Omental fat pad (tissue), 4 donors: ENCODE measurements around the gene FAM8A1. TPM values are rescaled to one million over a fixed set of nuclear protein-coding genes. Genes with fewer than 3 reads are reported as not detected.

Source experiments
- ATAC-seq: fragments of 150-250 bp; one replicate; pipeline ENCODE4 v1.9.1; 2016; ENCODE audit warnings: mild to moderate bottlenecking, moderate library complexity; ENCODE audit not compliant: low FRiP score
- DNase-seq: peaks from one replicate; pipeline ENCODE4 v3.0.0-alpha.2; 2019; ENCODE audit warnings: low spot score
- CTCF ChIP-seq, 3 donors: fragments of 450-650 bp; IDR thresholded peaks; one replicate each; pipeline ENCODE4 v1.5.1; 2016 to 2017; ENCODE audit warnings: antibody characterized with exemption in 3 of 3, mild to moderate bottlenecking in 3 of 3, moderate library complexity in 2 of 3
- small RNA-seq: library from RNA; depleted of rRNA; stranded (forward); fragments of <200 nt; gene quantifications from one replicate; pipeline ENCODE3, GENCODE V24; 2016
- total RNA-seq, 4 donors: library from RNA; depleted of rRNA; stranded (reverse); fragments of >200 nt; gene quantifications; one replicate each; pipeline ENCODE4 v1.1.0, GENCODE V29; 2016

The FAM8A1 gene
- total RNA-seq, 4 donors from 2014 or later = 13.8 to 40.0 (median 27.6) TPM

GRCh38 chr6:17656092-17656491 is 56.0 kb downstream of the FAM8A1 start:
- ATAC-seq = no peak
- no peak for DNase-seq
- no peak for TF ChIP-seq CTCF (IDR thresholded peaks at IDR 0.05)

GRCh38 chr6:17656644-17657043 is 56.5 kb downstream of the FAM8A1 start:
- ATAC-seq (no peak), DNase-seq (no peak)
- no peak for TF ChIP-seq CTCF (IDR thresholded peaks at IDR 0.05)

Small RNA genes within 50 kb of the gene (small RNA-seq; reads per million reads assigned to genes)
- gene RNU6-190P (not detected), gene SUMO2P13 (not detected)

Other genes with a start within 250 kb of the FAM8A1 start
- 1 to 10 TPM; 3.5 to 8.9 (median 4.5) TPM for gene CAP2, start 206.7 kb upstream of the FAM8A1 start, total RNA-seq
- gene NUP153, start 106.6 kb downstream of the FAM8A1 start, total RNA-seq = 10 to 100 TPM; 32.7 to 80.6 (median 44.0) TPM